Activated B cell treated with CpG ODN at 0.5 μM for 24 hours (primary cell): ENCODE results near the gene SPPL2A. TPM values are rescaled to one million over a fixed set of nuclear protein-coding genes. Genes with fewer than 3 reads are reported as not detected.
"Not testable (repeated sequence)": the region's sequence is repeated elsewhere in the genome, so short reads cannot be mapped to it uniquely, and the experiment has no call there.

Experiments
- ATAC-seq: fragments of 200-7000 bp; cut with Tn5 transposase; one replicate; pipeline ENCODE4 v1.10.0; 2021; ENCODE audit warnings: low read depth, mild to moderate bottlenecking, moderate library complexity
- CTCF ChIA-PET: fragments of 350-600 bp; sonication (Branson Sonifier 250); formaldehyde crosslinking; loops from one replicate; lab custom pipeline; 2021; ENCODE audit warnings: antibody characterized with exemption; lab: Charles Lee
- POLR2A ChIA-PET: fragments of 350-600 bp; sonication (Branson Sonifier 250); formaldehyde crosslinking; loops from one replicate; lab custom pipeline; 2021; ENCODE audit warnings: antibody characterized with exemption; lab: Charles Lee
- DNase-seq: peaks from one replicate; pipeline ENCODE4 v3.0.0; 2022
- H3K27ac Mint-ChIP-seq: one replicate; pipeline ENCODE4 v1.8.0; 2020; ENCODE audit warnings: mixed read lengths
- H3K27me3 Mint-ChIP-seq: one replicate; pipeline ENCODE4 v1.8.0; 2021; ENCODE audit warnings: mixed read lengths
- H3K36me3 Mint-ChIP-seq: one replicate; pipeline ENCODE4 v1.8.0; 2021; ENCODE audit warnings: low read depth, mixed read lengths
- H3K4me1 Mint-ChIP-seq: one replicate; pipeline ENCODE4 v1.8.0; 2021; ENCODE audit warnings: mixed read lengths
- H3K4me3 Mint-ChIP-seq: one replicate; pipeline ENCODE4 v1.8.0; 2020; ENCODE audit warnings: mild to moderate bottlenecking, mixed read lengths
- H3K9me3 Mint-ChIP-seq: one replicate; pipeline ENCODE4 v1.8.0; 2020; ENCODE audit warnings: mixed read lengths
- intact Hi-C: fragments of 100-400 bp; cut with micrococcal nuclease; formaldehyde crosslinking; loops from one replicate; pipeline ENCODE4 v1.15.1; 2024
- total RNA-seq: library from RNA; stranded (reverse); gene quantifications from 2 replicates; pipeline ENCODE4 v1.2.3, GENCODE V29; 2022
- TF ChIP-seq, protein P1 (sequence below): fragments of 200-600 bp; IDR thresholded peaks from one replicate; pipeline ENCODE4 v1.8.0; 2022; ENCODE audit warnings: antibody characterized with exemption, mild to moderate bottlenecking

The SPPL2A gene, protein sequence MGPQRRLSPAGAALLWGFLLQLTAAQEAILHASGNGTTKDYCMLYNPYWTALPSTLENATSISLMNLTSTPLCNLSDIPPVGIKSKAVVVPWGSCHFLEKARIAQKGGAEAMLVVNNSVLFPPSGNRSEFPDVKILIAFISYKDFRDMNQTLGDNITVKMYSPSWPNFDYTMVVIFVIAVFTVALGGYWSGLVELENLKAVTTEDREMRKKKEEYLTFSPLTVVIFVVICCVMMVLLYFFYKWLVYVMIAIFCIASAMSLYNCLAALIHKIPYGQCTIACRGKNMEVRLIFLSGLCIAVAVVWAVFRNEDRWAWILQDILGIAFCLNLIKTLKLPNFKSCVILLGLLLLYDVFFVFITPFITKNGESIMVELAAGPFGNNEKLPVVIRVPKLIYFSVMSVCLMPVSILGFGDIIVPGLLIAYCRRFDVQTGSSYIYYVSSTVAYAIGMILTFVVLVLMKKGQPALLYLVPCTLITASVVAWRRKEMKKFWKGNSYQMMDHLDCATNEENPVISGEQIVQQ
- total RNA-seq, result 79.1 and 85.3 TPM in 2 replicates

DNA sequence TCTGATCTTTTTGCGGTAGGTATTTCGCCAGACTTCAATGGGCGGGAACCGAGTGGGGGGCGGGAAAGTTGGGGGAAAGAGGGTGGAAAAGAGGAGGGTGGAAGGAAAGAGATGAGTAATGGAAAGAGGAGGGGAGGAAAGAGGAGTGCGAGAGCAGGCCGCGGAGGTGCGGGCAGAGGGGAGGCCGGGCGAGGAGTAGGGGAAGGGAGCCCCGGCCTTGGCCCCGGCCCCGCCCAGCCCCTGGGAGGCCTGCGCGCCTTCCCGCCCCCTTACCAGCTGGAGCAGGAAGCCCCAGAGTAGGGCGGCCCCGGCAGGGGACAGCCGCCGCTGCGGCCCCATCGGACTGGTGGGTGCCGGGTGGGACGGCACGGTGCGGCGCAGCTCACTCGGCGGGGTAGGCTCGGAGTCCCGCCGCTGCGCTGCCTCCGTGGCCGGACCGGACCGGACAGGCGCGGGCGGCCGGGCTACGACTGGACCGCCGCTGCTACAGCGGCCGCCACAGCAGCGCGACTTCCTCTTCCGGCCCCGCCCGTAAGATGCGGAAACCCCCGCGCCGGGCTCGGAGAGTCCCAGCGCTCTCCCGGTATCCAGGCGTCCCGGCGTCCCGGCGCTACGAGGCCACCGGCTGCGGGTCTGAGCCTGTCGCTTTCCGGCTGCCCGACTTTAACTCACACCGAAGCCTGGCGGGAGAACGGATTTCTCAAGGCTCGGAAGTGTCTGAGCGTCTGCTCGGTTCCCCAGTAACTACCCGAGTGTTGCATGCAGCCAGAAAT, at the start of gene SPPL2A:
TSS of gene SPPL2A (minus strand) at position 512 of the 773 bp plus-strand sequence. CDS start at position 339, 173 bp downstream.
- H3K36me3 Mint-ChIP-seq, result peaks cover 23% of the 10 kb centered on the region
- peak within 1 kb of the TSS; percentile 97 for H3K4me3 Mint-ChIP-seq
- ATAC-seq (peak; percentile 94), DNase-seq (peak; percentile 87)
- peak within 1 kb of the TSS; percentile 95 for H3K27ac Mint-ChIP-seq
- TF ChIP-seq, protein P1, sequence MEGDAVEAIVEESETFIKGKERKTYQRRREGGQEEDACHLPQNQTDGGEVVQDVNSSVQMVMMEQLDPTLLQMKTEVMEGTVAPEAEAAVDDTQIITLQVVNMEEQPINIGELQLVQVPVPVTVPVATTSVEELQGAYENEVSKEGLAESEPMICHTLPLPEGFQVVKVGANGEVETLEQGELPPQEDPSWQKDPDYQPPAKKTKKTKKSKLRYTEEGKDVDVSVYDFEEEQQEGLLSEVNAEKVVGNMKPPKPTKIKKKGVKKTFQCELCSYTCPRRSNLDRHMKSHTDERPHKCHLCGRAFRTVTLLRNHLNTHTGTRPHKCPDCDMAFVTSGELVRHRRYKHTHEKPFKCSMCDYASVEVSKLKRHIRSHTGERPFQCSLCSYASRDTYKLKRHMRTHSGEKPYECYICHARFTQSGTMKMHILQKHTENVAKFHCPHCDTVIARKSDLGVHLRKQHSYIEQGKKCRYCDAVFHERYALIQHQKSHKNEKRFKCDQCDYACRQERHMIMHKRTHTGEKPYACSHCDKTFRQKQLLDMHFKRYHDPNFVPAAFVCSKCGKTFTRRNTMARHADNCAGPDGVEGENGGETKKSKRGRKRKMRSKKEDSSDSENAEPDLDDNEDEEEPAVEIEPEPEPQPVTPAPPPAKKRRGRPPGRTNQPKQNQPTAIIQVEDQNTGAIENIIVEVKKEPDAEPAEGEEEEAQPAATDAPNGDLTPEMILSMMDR, result no peak
- POLR2A ChIA-PET, result interaction anchor here (0.6 to 1.9 kb wide), 18 partner anchors 9 to 1970 kb away, joined by 3 to 11 read pairs (median 4); partner anchors contain the start of gene TRPM7
- H3K4me1 Mint-ChIP-seq, result peaks cover 48% of the 10 kb centered on the region
- no peaks in the 10 kb centered on the region for H3K27me3 Mint-ChIP-seq
- CTCF ChIA-PET, result interaction anchor here (0.9 kb wide), 1 partner anchor 114 kb away, joined by 3 read pairs; no protein-coding TSS in a partner anchor
- no peaks in the 10 kb centered on the region for H3K9me3 Mint-ChIP-seq
- intact Hi-C loops, result loop anchor here (1.0 to 10.0 kb wide), 9 partner anchors 78 to 1608 kb away; partner anchors contain the start of genes COPS2, DTWD1, FAM227B and GABPB1

DNA sequence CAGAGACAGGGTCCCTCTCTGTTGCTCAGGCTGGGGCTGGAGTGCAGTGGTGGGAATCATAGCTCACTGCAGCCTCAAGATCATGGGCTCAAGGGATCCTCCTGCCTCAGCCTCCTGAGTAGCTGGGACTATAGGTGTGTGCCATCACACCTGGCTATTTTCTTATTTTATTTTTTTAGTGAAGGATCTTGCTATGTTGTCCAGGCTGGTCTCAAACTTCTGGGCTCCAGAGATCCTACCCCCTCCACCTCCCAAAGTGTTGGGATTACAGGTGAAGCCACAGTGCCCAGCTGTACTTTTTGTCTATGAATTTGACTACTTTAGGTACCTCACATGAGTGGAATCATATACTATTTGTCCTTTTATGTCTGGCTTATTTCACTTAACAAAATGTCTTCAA, 49.1 kb upstream of the SPPL2A start:
- ChIA-PET POLR2A (no interaction called here), CTCF (no interaction called here)
- Mint-ChIP-seq H3K27ac (no peak overlapping the region), H3K4me3 (no peak overlapping the region), H3K9me3 (no peaks in the 10 kb centered on the region), H3K36me3 (no peaks in the 10 kb centered on the region), H3K4me1 (no peaks in the 10 kb centered on the region), H3K27me3 (peaks cover 6% of the 10 kb centered on the region)
- no peak for DNase-seq
- no peak for ATAC-seq
- intact Hi-C loops, result no loop called here
- TF ChIP-seq, protein P1, result no peak

DNA sequence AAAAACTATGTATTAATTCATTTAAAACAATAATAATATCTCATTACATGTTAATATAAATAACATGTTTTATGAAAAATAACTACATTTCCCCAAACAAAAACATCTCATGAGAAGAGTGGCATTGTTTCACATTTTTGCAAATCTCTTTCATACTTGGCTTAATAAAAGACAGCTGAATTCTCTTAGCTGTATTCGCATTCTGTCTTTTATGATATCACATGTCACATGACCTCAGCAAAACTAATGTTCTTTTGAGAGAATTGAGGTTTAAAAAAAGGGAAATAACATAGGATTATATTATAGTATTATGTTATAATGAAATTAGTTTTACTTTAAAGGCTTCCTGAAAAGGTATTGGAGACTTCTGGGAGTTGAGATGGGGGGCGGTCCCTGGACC, 48.4 kb upstream of the SPPL2A start:
- Mint-ChIP-seq H3K4me3 (no peak overlapping the region), H3K4me1 (no peaks in the 10 kb centered on the region), H3K27me3 (peaks cover 4% of the 10 kb centered on the region), H3K9me3 (no peaks in the 10 kb centered on the region), H3K36me3 (no peaks in the 10 kb centered on the region), H3K27ac (no peak overlapping the region)
- ChIA-PET POLR2A (no interaction called here), CTCF (no interaction called here)
- DNase-seq, result no peak
- ATAC-seq, result no peak
- intact Hi-C loops, result no loop called here
- TF ChIP-seq, protein P1, result no peak

DNA sequence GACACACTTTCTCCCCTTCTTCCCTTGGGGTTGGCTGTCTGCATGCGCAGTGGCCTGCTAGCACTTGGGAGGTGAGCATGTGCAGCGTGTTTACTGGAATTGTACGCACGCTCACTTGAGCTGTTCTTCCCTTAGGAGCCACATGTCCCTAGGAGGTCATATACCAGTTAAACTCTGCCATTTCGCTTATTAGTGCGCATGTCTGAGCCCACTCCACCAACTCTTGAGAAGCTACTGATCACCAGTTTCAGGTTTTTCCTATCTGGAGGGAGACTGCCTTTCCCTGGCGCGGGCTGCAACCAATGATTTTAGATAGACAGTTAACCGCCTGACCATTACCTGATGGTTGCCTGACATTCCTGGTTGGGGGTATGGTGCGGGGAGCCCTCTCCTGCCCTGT, 47.6 kb upstream of the SPPL2A start:
- ChIA-PET POLR2A (no interaction called here), CTCF (no interaction called here)
- H3K27me3 Mint-ChIP-seq, result peaks cover 6% of the 10 kb centered on the region
- H3K9me3 Mint-ChIP-seq, result no peaks in the 10 kb centered on the region
- no peak overlapping the region for H3K4me3 Mint-ChIP-seq
- no peak for DNase-seq
- no peaks in the 10 kb centered on the region for H3K36me3 Mint-ChIP-seq
- no peak for ATAC-seq
- intact Hi-C loops, result no loop called here
- H3K4me1 Mint-ChIP-seq, result no peaks in the 10 kb centered on the region
- TF ChIP-seq, protein P1, result no peak
- H3K27ac Mint-ChIP-seq, result no peak overlapping the region

DNA sequence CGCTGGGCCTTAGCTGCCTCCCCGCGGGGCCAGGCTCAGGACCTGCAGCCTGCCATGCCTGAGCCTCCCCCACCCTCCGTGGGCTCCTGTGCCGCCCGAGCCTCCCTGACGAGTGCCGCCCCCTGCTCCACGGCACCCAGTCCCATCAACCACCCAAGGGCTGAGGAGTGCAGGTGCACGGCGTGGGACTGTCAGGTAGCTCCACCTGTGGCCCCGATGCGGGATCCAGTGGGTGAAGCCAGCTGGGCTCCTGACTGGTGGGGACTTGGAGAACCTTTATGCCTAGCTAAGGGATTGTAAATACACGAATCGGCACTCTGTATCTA, 46.6 kb upstream of the SPPL2A start:
- intact Hi-C loops, H3K27me3 Mint-ChIP-seq, DNase-seq, H3K36me3 Mint-ChIP-seq, ATAC-seq, POLR2A ChIA-PET, H3K4me3 Mint-ChIP-seq, H3K4me1 Mint-ChIP-seq, H3K27ac Mint-ChIP-seq, CTCF ChIA-PET, H3K9me3 Mint-ChIP-seq: not testable (repeated sequence)

DNA sequence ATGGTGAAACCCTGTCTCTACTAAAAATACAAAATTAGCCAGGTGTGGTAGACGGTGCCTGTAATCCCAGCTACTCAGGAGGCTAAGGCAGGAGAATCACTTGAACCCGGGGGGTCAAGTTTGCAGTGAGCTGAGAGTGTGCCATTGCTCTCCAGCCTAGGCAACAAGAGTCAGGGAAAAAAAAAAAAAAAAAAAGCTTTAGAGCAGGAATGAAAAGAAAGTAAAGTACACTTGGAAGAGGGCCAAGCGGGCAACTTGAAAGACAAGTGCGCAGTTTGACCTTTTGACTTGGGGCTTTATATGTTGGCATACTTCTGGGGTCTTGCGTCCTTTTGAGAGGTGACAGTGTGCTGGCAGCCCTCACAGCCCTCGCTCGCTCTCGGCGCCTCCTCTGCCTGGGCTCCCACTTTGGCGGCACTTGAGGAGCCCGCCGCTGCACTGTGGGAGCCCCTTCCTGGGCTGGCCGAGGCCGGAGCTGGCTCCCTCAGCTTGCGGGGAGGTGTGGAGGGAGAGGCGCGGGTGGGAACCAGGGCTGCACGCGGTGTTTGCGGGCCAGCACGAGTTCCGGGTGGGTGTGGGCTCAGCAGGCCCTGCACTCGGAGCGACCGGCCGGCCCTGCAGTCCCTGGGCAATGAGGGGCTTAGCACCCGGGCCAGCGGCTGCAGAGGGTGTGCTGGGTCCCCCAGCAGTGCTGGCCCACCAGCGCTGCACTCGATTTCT, 46.1 kb upstream of the SPPL2A start:
- ATAC-seq, DNase-seq, H3K27me3 Mint-ChIP-seq, intact Hi-C loops, POLR2A ChIA-PET, H3K27ac Mint-ChIP-seq, CTCF ChIA-PET, H3K4me3 Mint-ChIP-seq, H3K36me3 Mint-ChIP-seq, H3K4me1 Mint-ChIP-seq, H3K9me3 Mint-ChIP-seq: not testable (repeated sequence)
